CD4-positive, alpha-beta T cell treated with Interleukin-6 at 100 ng/mL for 8 hours (primary cell): ENCODE results near the gene A1CF.

Experiments used
- DNase-seq: peaks from one replicate; pipeline ENCODE4 v3.0.0-alpha.2; 2020; ENCODE audit warnings: mixed read lengths, low spot score

The A1CF gene

GRCh38 chr10:50862719-50863118 is 22.7 kb downstream of the A1CF start:
- DNase-seq = no peak

- DNase-seq = no peak
Observed at GRCh38 chr10:50861370-50861769, 24.1 kb downstream of the A1CF start.

GRCh38 chr10:50857579-50857978 is 27.8 kb downstream of the A1CF start:
- no peak for DNase-seq

- no peak for DNase-seq
Observed at GRCh38 chr10:50855461-50855860, 30.0 kb downstream of the A1CF start.

- DNase-seq = no peak
Observed at GRCh38 chr10:50855015-50855414, 30.4 kb downstream of the A1CF start.

GRCh38 chr10:50853557-50853956 is 31.9 kb downstream of the A1CF start:
- DNase-seq = no peak

GRCh38 chr10:50851884-50852671 is 33.3 kb downstream of the A1CF start:
- DNase-seq = no peak

- DNase-seq = no peak
Observed at GRCh38 chr10:50850578-50851230, 34.7 kb downstream of the A1CF start.

GRCh38 chr10:50846753-50847152 is 38.7 kb downstream of the A1CF start:
- no peak for DNase-seq

- DNase-seq = no peak
Observed at GRCh38 chr10:50837095-50837494, 48.3 kb downstream of the A1CF start.

- DNase-seq = no peak
Observed at GRCh38 chr10:50832171-50832751, 53.2 kb downstream of the A1CF start.

- DNase-seq = no peak
Observed at GRCh38 chr10:50830066-50830465, 55.4 kb downstream of the A1CF start.

- no peak for DNase-seq
Observed at GRCh38 chr10:50824782-50825181, 60.6 kb downstream of the A1CF start.

- DNase-seq = no peak
Observed at GRCh38 chr10:50823789-50824188, 61.6 kb downstream of the A1CF start.

- no peak for DNase-seq
Observed at GRCh38 chr10:50809596-50809995, 75.8 kb downstream of the A1CF start.

GRCh38 chr10:50807851-50808776 is 77.3 kb downstream of the A1CF start:
- no peak for DNase-seq

- no peak for DNase-seq
Observed at GRCh38 chr10:50805981-50806622, 79.3 kb downstream of the A1CF start.

- DNase-seq = no peak
Observed at GRCh38 chr10:50799595-50799994, 85.8 kb downstream of the A1CF start.

GRCh38 chr10:50798297-50798696 is 87.1 kb downstream of the A1CF start:
- no peak for DNase-seq

GRCh38 chr10:50796693-50797092 is 88.7 kb downstream of the A1CF start:
- DNase-seq = no peak

- DNase-seq = no peak
Observed at GRCh38 chr10:50794490-50794889, 90.9 kb downstream of the A1CF start.
